Thyroid gland (tissue), 4 donors: ENCODE data around the gene LHX6.

Experiments used
- CTCF ChIP-seq, 6 experiments: fragments of 200-600 bp in 3 of 6; fragments of 450-650 bp in 3 of 6; sonication (generic) in 3 of 6; IDR thresholded peaks; one replicate each; pipeline ENCODE4 v1.5.1; 2016 to 2019; ENCODE audit warnings: antibody characterized with exemption in 6 of 6, mild to moderate bottlenecking in 2 of 6, inconsistent platforms in 1 of 6, moderate library complexity in 1 of 6
- POLR2A ChIP-seq, 2 donors: fragments of 450-650 bp; IDR thresholded peaks; one replicate each; pipeline ENCODE4 v1.6.1; 2017; ENCODE audit warnings: antibody characterized with exemption in 2 of 2, mild to moderate bottlenecking in 2 of 2, moderate library complexity in 1 of 2

GRCh38 chr9:122214507-122214906 is 14.2 kb downstream of the LHX6 start:
- no peak for TF ChIP-seq CTCF (IDR thresholded peaks at IDR 0.05)
- TF ChIP-seq POLR2A (IDR thresholded peaks at IDR 0.05): no peak
